Activated gamma-delta T cell (primary cell): ENCODE measurements around the gene IPO9.
"Not testable (repeated sequence)": the region's sequence is repeated elsewhere in the genome, so short reads cannot be mapped to it uniquely, and the experiment has no call there.

Experiments used
- DNase-seq: peaks from one replicate; lab custom pipeline; 2025; lab: John Stamatoyannopoulos, UW

Gene IPO9

GRCh38 chr1:201848230-201848629 is 19.3 kb downstream of the IPO9 start:
- no peak for DNase-seq

- DNase-seq = no peak
Measured at GRCh38 chr1:201849372-201850052, 20.6 kb downstream of the IPO9 start.

DNA sequence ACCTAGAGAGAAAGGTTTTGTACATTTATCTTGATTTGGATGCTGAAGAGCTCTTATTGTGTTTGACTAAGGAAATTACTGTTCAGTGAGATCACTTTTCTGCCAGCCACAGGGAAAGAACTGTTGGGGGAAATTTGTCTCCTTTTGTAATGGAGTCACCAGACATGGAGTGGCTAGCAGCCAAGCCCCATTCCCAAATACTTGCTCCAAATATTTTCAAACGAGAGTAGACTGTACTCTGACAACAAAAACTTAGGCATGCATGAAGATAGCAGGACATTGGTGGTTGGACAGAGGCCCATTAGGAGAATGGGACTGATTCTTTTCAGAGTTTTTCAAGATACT is 21.1 kb downstream of the IPO9 start:
- no peak for DNase-seq

- DNase-seq = no peak
Measured at GRCh38 chr1:201851949-201852348, 23.0 kb downstream of the IPO9 start.

DNA sequence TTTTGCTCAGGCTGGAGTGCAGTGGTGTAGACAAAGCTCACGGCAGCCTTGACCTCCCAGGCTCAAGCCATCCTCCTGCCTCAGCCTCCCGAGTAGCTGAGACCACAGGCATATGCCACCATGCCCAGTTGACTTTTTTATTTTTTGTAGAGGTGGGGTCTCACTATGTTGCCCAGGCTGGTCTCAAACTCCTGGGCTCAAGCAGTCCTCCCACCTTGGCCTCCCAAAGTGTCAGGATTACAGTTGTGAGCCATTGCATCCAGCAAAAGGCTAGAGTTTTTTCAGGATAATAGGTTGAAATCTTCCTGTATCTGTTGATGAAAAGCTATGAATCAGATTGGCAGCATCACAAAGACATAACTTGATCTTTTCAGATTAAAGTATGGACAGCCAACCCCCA is 27.8 kb downstream of the IPO9 start:
- DNase-seq = not testable (repeated sequence)

DNA sequence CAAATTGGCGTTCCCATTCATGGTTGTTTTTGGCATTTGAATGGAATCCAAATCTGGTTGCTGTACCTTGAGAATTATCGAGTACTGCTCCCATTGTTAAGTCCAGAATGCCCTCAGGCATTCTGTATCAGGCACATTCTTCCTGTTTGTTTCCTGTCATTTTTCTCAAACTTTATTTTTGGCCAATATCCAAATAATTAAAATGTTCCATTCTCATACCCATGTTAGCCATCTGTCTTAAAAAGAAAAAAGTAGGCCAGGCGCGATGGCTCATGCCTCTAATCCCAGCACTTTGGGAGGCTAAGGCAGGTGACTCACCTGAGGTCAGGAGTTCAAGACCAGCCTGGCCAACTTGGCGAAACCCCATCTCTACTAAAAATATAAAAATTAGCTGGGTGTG is 30.5 kb downstream of the IPO9 start:
- no peak for DNase-seq

GRCh38 chr1:201861448-201861847 is 32.5 kb downstream of the IPO9 start:
- no peak for DNase-seq

DNA sequence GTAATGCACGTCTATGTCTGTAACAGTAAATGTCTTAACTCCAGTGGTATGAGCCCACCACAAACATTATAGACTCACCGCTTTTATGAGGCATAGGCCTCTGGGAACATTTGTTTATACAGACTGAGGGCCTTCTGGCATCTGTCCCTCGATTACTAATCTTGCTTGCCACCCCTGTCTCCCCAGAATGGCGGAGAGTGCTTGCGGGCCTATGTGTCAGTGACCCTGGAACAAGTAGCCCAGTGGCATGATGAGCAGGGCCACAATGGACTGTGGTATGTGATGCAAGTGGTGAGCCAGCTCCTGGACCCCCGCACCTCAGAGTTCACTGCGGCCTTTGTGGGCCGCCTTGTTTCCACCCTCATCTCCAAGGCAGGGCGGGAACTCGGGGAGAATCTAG is 41.4 kb downstream of the IPO9 start:
- no peak for DNase-seq

GRCh38 chr1:201874672-201875071 is 45.7 kb downstream of the IPO9 start:
- DNase-seq = no peak

DNA sequence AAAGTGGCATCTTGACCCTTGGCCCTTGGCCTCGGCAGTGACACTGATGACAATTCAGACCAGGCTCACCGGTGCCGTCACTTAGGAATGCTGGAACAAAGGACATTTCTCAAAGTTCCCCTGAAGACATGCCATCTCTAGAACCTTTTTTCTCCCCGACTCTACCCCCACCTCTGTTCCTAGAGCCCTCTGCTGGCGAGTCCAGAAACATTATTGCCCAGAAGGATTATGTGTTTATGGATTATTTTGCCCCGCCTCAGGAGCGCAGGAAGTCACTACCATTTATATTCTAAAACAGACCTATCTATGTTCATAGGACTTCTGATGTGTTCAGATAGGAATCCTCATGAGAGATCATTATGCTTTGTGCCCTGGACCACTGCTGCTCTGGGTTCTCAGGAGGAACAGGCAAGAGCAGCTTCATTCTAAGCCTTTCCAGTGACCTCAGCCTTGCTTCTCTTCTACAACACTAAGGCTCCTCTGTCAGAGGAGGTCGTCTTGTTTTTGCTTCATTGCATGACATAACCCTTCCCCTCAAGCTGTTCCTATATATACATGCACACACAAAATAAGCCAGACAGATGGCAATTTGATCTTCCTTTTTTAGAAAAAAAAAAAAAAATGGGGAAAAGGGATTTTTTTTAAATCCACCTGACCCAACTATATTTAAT is 47.3 kb downstream of the IPO9 start:
- DNase-seq = no peak

DNA sequence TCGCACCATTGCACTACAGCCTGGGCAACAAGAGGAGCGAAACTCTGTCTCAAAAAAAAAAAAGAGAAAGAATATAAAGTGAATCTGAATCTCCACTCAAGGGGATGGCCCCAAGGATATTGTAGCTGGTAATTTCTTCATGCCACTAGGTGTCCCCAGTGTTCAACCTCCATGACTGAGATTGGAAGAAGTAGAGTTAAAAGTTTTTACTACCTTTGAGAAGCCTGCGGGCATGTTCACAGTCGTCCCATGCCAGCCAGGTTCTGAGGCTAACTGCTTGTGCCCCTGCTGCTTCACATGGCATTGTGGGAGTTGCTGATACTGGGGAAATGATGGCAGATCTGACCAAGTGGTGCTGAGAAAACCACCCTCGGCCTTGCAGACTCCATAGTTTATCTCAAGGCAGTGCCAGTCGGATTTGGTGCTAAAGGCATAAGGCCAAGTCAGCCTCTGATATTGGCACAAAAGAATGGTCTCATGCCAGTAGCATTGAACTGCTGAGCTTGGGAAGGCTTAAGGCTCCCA is 49.0 kb downstream of the IPO9 start:
- DNase-seq = no peak

- DNase-seq = no peak
Measured at GRCh38 chr1:201880928-201881571, 52.1 kb downstream of the IPO9 start.

DNA sequence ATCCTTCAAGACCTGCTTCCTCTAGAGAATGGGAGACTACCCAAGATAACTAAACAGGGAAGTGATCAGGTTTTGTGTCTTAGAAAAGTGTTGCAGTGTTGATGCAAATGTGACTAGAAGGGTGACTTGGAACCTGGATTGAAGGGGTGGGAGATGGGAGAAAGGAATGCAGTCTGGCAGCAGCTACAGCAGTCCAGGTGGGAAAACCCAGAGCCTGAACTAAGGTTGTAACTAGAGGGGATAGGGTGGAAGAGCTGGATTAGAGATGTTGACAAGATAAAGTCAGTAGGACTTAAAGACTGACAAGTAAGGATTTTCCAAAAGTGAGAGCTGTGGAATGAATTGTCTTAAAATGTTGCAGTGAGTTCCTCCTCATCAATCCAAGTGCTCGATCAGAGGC is 52.7 kb downstream of the IPO9 start:
- no peak for DNase-seq

DNA sequence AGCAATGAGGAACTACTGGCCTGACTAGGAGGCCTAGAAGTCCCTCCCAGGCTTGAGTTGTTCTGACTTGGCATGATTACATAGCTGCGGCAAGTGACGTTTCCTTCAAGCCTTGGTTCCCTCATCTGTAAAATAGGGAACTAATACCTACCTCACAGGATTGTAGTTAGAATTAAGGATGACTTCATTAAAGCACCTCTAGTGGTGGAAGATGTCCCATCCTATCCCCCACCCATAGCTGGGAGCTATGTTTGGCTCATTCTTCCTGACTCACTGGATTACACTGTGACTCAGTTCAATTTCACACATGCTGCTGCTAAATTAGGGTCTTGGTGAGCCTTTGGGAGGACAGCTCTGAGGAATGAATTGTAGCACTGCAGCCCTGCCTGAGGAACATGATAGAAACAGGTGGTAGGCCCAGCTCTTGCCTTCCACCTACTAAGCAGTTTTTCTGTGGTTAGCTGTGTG is 53.7 kb downstream of the IPO9 start:
- DNase-seq = no peak

- DNase-seq = no peak
Measured at GRCh38 chr1:201883266-201883665, 54.3 kb downstream of the IPO9 start.

GRCh38 chr1:201883786-201884185 is 54.8 kb downstream of the IPO9 start:
- no peak for DNase-seq

GRCh38 chr1:201884425-201884824 is 55.5 kb downstream of the IPO9 start:
- no peak for DNase-seq

GRCh38 chr1:201885531-201886075 is 56.6 kb downstream of the IPO9 start:
- DNase-seq = no peak

DNA sequence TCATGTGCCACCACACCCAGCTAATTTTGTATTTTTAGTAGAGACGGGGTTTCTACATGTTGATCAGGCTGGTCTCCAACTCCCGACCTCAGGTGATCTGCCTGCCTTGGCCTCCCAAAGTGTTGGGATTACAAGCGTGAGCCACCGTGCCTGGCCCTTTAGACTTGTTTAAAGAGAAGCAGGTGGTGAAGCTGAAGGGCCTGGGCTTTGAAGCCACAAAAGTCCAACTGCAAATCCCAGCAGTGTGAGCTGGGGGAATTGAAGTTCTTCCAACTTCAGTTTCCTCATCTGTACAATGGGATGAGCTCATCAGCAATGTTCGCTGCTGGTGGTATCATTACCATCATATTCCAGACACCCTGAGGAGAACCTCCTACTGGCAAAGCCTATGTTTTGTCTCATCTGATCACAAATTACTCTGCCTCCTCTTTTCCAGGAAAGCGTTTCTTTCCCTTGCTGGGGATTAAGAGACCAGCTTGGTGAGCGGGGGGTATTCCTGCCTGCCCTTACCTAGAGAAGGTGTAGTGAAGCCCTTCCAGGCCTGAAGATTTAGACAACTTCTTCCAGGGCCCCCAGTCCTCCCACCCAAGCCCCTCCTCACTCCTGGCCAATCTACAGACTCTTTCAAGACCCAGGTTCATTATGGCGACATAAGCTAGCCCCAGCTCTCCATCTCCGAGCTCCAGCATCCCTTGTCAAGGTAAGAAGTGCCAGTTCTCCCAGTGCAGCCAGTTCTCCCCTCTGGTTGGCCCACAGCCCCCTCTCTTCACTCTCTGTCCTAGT is 57.3 kb downstream of the IPO9 start:
- no peak for DNase-seq

- no peak for DNase-seq
Measured at GRCh38 chr1:201887116-201887866, 58.3 kb downstream of the IPO9 start.
